Activated CD4-positive, alpha-beta T cell treated with anti-CD3 and anti-CD28 coated beads, Interleukin-2, amount 50 U/mL, for 4 hours (primary cell): ENCODE measurements around the gene CASP10.

Experiments used
- DNase-seq, 2 experiments: peaks; one replicate each; pipeline ENCODE4 v3.0.0-alpha.2; 2020

Gene CASP10

DNA sequence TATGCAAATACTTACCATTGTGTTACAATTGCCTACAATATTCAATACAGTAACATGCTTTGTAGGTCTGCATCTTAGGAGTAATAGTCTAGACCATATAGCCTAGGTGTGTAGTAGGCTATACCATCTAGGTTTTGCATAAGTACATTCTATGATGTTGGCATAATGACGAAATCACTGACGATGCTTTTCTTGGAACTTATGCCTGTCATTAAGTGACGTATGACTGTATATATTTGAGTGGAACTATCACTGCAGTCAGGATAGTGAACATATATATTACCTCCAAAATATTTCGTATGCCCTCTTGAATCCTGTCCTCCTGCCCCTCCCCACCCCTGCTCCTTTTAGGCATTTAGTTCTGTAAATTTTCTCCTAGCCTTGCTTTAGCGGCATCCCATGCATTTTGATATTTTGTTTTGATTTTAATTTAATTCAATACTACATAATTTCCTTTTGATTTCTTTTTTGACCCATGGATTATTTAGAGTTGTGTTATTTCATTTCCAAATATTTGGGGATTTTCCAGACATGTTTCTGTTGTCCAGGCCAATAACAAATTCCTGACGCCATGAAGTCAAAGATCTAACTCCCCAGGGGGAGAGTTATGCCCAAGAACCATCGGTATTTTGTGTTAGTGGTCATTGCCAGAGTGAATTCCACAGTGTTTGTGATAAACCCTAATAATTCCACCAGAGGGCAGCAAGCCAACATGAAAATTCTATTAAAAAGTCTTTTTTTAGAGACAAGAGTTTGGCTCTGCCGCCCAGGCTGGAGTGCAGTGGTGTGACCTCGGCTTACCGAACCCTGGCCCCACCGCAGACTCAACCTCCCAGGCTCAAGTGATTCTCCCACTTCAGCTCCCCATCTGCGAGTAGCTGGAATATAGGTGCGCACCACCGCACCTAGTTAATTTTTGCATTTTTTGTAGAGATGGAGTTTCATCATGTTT lies 53.2 kb downstream of the CASP10 start:
- peak in 1 of 2 experiments; percentile 21 for DNase-seq

DNA sequence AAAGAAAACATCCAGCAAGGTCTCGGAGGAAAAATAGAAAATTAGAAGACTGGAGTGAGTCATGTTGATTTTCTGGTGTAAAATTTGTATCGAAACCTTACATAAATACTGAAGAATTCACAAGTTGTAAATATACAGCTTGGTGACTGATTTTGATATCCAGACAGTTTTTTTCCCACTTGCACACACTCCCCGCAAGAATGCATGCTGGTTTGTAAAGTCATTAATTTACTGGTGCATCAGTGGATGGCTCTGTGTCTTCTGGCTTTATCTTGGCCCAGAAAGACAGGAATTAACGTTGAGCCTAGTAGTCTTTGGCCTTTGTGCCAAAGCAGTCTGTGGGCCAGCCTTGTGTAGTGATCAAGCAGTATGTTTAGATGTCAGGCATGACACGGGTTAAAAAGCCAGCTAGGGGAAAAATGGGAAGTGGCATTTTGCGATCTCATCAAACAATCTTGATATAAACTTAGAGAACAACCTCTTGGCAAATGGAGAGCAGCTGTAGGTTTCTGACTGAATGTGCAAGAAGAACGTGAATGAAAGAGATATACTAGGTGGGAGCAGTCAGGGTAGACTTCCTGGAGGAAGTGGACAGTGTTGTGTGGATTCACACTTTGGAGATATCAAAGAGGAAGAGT lies 54.7 kb downstream of the CASP10 start:
- DNase-seq = no peak

DNA sequence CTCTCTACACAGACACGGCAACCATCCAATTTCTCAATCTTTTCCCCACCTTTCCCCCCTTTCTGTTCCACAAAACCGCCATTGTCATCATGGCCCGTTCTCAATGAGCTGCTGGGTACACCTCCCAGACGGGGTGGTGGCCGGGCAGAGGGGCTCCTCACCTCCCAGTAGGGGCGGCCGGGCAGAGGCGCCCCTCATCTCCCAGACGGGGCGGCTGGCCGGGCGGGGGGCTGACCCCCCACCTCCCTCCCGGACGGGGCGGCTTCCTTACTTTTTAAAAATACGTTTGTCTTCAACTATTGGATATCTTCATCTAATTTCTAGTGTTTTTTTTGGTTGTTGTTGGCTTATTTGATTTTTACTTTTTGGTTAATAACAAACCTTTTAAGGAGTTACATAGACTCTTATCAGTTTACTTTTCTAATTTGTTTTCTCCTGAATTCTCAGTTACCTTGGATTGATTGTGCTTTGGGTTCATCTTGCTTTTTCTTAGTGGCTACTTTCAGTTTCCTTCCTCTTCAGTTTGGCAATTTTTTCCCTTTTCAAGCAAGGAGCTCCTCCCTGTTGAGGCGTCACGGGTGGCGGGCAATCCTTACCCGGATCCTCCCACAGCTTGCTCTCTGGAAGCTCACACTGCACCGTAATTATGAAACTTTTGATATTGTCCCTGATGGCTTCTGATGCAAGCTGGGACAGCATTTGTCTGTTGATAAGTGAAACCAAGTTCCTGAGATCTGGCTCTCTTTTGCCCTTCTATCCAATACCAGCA lies 56.4 kb downstream of the CASP10 start:
- peak in 1 of 2 experiments; percentile 7 for DNase-seq

DNA sequence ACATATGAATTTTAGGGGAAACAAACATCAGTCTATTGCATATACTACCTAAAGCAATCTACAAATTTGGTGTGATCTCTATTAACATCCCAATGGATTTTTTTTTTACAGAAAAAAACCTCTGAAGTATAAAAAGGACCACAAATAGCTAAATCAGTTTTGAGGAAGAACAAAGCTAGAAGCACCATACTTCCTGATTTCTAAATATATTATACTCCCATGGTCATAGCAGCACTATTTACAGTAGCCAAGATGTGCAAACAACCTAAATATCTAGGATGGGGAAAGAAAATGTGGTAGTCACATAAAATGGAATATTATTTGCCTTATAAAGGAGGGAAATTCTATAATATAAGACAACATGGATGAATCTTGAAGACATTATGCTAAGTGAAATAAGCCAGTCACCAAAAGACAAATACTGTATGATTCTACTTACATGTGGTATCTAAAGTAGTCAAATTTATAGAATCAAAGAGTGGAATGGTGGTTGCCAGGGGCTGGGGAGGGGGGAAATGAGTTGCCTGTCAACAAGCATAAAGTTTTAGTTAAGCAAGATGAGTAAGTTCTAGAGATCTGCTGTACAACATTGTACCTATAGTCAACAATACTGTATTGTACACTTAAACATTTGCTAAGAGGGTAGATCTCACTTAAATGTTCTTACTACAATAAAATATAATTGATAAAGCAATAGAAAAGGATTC lies 59.8 kb downstream of the CASP10 start:
- DNase-seq = no peak

DNA sequence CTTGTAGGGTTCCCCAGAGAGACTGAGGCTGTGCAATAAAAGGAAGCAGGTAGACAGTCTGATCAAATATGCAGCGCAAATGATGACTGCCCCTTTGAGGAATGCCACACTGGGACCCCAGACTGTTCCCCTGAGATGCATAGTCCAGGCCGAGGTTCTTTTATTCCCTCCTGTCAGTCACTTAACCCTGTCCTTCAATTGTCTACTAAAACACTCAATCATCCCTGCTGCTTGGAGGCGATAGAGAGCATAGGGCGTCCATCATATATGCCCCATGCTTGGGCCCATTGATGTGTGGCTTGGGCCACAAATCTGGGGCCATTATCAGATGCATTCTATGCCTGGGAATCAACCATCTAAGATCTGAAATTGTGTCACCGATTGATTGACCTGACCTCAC lies 61.9 kb downstream of the CASP10 start:
- no peak for DNase-seq

DNA sequence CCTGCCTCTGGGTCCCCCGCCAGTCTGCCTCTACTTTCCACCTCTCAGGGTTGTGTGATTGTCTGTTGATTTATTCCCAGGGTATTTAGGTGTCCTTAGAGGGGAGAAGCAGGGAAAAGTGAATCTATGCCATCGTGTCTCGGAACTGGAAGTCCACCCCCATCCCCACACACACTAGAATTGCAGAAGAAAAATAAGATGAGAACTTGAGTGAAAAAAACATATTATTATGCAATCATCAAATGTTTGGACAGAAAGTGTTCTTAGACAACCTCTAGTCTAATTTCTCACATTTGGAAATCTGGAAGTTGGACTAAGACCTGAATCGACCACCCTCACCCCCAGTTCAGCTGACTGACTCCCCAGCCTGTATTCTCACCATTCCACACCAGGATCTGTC lies 63.3 kb downstream of the CASP10 start:
- no peak for DNase-seq

DNA sequence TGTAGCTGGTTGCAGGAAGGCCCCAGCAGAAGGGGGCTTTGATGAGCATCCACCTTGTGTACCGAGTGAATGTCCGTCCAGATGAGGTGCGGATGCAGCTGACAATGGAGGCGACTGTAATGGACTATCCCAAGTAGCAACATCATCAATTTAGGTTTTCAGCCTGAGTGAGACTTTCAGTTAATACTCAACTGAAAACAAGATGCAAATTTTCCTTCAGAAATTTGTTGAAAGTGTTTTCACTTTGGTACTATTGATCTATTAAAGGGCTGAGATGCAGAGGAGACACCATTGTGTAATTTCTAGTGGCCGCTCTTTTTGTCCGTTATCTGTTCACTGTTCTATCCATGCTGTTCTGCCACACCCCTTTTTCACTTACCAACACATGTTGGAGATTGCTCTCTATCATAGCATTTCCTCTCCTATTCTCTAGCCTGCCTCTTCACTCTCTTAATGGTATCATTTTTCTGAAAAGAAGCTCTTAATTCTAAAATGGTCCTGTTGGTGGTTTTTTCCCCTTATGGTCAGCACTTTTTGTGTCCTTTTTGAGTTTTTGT lies 65.4 kb downstream of the CASP10 start:
- DNase-seq = no peak

DNA sequence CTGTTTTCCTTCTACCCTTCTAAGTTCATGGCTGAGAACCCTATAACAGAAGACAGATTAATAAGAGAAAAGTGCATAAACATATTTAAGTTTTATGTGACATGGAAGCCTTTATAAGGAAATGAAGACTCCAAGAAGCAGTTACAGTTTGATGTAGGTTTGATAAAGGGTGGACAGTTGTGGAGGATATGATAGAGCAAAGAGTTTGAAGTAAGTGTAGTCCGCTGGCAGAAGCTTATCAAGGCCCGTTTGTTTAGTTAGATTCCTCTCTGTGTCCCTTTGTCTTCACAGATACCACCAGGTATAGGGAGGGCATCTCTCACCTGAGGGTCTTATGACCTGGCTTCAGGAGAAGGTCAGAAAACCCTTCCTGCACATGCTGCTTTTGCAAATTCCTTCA lies 66.9 kb downstream of the CASP10 start:
- no peak for DNase-seq

DNA sequence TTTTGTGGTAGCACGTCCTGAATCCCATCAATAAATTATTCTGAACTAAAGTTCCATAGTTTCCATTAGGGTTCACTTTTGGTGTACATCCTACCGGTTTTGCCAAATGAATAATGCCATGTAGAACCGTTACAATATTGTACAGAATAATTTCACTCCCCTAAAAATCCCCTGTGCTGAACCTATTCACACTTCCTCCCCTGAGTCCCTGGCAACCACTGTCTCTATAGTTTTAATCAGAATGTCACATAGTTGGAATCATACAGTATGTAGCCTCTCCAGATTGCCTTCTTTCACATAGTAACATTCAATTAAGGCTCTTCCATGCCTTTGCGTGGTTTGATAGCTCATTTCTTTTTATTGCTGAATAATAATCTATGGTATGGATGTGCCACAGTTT lies 67.8 kb downstream of the CASP10 start:
- no peak for DNase-seq

DNA sequence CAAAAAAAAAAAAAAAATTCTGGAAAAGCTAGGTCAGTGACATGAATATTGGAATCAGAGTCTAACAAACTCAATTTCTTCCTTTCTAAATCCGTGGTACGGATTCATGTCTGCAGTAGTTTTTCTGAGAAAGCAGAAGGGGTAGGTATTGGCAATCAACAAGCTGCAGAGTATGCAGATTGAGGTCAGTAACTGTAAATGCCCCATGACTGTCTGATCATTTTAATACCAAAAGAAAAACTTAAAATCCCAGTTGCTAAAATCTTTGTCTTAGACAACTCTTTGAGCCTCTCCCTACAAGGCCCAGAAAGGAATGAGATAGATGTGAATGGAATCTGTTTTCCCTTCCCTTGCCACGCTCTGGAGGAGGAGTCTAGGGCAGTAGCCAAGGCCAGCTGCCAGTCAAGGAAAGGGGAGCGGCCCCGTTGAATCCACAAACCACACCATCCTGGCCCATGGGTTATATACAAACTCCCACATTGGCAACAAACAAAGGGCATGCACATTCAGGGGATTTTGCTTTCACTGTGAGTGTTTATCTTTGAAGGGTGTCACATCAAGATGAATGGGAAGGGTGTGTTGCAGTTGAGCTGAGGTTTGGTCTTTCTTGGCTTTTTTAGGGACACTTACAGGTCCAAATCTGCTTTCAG lies 71.3 kb downstream of the CASP10 start:
- no peak for DNase-seq

DNA sequence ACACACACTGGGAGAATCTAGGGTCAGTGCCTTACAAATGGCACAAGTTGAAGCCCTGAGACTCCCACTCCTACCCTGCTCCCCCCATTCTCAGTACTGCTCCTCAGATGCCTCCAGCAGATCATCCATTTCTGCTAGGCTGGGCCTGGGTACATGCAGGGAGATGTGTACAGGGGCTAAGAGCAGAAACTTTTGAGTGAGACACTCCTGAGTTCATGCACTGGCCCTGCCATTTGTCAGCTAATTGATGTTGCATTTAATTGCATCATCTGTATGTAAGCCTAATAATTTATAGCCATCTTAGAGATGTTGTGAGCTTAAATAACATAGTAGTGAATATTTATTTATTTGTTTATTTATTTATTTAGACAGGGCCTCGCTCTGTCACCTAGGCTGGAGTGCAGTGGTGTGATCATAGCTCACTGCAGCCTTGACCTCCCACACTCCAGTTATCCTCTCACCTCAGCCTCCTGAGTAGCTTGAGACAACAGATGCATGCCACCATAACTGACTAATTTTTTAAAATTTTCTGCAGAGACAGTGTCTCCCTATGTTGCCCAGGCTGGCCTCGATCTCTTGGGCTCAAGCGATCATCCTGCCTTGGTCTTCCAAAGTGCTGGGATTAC lies 72.6 kb downstream of the CASP10 start:
- DNase-seq = no peak

DNA sequence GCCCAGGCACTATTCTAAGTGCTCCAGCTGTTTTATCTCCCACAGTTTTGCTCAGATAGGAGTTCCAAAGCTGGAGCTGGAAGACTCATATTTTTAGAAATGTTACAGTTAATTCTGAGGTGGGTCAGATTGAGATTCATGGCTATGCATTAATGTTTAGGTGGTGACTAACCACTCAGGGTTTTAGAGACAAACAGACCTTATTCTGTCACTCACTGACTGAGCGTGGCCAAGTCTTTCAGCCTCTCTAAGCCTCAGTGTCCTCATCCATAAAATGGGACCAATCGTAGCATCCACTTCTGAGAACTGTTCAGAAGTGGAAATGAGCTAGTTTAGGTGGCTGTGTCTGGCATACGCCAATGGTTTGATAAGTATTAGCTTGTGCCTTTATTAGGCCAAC lies 73.1 kb downstream of the CASP10 start:
- DNase-seq = no peak

DNA sequence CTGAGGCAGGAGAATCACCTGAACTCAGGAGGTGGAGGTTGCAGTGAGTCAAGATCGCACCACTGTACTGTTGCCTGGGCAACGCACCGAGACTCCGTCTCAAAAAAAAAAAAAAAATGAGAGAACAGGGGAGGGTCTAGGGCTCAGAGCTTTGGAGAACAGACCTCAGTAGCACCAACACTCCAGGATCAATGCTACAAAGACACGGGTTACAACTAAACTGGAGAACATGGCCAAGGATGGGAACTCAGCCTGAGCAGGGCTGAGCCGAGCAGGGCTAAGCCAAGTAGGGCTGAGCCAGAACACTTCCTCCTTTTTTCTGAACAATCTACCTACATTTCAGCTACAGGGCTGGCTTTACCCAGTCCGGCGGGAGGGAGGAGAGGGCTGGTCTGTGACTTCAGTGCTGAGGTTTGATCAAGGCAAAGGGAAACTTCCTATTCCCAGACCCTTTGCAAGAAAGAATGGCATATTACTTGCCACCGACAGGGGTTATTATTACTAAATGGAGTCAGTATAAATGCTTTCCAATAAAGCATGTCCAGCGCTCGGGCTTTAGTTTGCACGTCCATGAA lies 74.5 kb downstream of the CASP10 start:
- peak; percentile 33 to 41 for DNase-seq

DNA sequence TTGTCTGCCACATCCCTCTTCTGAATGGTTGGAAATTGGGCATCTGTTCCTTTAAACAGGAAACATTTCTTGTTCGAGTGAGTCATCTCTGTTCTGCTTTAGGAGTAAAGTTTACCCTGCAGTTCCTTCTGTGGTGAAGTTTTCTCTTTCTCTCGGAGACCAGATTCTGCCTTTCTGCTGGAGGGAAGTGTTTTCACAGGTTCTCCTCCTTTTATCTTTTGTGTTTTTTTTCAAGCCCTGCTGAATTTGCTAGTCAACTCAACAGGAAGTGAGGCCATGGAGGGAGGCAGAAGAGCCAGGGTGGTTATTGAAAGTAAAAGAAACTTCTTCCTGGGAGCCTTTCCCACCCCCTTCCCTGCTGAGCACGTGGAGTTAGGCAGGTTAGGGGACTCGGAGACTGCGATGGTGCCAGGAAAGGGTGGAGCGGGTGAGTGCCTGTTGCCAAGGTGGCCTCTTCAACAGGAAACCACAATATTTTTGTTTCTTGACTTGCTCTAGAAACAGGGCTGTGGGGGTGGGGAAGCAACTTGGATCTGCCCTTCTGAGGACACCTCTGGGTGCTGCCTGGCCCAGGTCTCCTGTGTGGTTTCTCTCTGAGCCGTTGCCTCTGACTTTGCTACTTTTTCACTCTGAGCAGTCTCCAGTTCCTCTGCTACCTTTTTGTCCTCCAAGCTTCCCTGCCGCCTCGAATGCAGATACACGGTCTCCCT lies 75.2 kb downstream of the CASP10 start:
- peak; percentile 84 to 86 for DNase-seq

DNA sequence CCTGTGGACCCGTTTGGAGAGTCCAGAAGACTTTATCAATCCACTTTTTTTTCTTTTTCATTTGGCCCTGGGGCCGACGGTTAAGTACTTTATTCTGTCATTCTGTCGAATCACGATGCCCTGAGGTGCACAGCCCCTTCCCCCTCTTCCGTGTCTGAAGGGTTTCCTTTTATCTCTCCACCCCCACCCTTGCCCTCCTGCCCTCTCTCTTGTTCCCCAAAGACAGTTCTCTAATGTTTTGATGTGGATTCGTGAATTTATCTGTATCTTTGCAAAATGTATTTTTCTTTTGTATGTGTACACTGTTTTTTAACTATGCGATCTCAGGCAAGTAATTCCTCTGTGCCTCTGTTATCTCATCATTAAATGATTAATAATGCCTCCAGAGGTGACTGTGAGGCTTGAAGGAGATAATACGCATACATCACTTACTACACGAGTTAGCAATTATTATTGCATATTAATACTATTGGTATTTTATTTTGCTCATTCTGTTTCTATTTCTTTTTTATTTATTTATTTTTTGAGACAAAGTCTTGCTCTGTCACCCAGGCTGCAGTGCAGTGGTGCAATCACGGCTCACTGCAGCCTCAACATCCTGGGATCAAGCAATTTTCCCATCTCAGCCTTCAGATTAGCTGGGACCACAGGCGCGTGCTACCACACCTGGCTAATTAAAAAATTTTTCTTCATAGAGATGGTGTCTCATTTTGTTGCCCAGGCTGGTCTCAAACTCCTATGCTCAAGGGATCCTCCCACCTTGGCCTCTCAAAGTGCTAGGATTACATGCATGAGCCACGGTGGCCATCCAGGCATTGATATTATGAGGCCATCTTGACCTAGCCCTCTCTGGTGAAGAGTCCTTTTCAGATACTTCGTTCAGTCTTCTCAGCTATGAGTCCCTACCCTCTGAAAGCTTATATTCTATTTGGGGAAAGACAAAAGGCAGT lies 76.0 kb downstream of the CASP10 start:
- DNase-seq = no peak

DNA sequence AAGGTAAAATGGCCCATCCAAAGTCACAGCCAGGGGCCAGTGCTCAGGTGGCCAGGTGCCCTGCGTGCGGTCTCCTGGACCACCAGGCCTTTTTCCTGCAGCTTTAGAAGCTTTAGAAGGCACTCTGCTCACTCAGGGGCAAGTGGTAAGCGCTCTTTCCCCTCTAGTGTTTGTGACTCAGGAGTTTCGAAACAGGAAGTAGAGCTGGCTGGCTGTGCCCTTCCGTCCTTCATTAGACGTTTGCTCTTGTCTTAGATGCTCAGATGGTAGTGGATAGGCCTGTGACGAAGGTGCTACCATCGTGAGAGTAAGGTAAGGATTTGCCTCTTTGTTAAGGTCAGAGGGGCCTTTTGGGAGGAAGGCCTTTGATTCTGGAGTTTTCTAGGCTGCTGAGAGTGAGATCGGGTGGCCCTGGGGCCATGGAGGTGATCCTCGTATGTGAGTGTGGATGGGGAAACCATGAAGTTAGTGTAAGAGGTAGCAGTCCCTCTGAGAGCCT lies 77.4 kb downstream of the CASP10 start, which contains the start of gene CASP8:
Gene CASP8 (plus strand): TSS at position 235 of the 499 bp plus-strand sequence. CDS start 5,951 bp downstream, outside the sequence.
- DNase-seq = peak; percentile 52 to 55

DNA sequence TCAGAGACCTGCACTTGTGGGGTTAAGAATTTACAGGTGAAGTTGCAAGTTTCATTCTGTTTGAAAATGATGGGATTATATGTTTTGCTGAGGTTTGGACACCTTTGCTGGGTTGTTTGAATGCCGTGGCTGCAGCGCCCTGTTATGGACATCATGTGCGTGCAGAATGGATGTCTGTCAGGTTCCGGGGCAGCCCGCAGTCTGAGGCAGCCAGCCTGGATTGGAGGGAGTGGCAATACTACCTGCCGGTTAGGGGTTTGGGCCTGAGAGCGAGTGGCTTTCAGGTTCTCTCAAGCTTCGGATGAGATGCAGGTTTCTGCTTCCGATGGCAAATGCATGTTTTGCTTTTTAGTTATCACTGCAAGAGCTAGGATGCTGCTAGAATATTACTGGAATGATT lies 78.5 kb downstream of the CASP10 start:
- peak in 1 of 2 experiments; percentile 35 for DNase-seq

DNA sequence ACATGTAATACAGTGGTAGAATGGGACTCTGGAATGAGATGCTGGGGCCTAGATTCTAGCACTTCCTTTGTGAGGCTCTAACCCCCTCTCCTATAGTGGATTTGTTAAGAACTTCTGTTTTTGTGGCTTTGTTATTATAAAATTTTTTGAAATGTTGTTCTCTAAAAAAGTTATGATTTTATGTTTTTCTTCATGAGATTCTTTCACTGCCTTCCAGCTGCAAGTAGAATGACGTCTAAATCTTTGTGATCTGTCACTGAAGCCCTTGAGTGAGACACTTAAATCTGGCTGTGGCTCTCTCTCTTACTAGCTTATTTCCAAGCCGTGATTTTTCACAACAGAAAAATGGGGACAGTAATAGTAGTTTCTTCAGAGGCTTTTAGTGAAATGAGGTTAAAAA lies 79.0 kb downstream of the CASP10 start:
- no peak for DNase-seq

DNA sequence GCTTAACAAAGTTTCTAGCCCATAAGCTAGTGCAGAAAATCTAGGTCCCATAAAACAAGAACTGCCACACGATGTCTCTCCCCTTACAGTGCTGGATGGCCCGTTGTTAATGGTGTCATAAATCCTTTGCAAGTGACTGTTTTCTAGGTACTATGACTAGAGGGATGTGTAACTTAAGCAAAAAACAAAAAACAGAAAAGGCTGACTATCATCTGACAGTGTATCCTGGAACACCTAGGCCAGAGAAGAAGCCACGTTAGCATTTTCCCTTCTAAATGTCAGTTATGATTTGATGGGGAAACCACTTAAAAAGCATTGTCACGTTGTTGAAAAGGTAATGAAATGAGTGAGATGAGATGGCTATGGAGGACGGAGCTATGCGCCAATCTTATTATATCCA lies 79.8 kb downstream of the CASP10 start:
- DNase-seq = no peak
